C4-2B (cell line): ENCODE data around the gene ADGRD2.

Source experiments
- ZFX ChIP-seq: fragments of 450-650 bp; IDR thresholded peaks from 2 replicates; pipeline ENCODE4 v1.6.1; 2017
- TF ChIP-seq, protein P1 (sequence below): fragments of 450-650 bp; conservative IDR thresholded peaks from 2 replicates; pipeline ENCODE4 v1.5.1; 2017; ENCODE audit warnings: mild to moderate bottlenecking

DNA sequence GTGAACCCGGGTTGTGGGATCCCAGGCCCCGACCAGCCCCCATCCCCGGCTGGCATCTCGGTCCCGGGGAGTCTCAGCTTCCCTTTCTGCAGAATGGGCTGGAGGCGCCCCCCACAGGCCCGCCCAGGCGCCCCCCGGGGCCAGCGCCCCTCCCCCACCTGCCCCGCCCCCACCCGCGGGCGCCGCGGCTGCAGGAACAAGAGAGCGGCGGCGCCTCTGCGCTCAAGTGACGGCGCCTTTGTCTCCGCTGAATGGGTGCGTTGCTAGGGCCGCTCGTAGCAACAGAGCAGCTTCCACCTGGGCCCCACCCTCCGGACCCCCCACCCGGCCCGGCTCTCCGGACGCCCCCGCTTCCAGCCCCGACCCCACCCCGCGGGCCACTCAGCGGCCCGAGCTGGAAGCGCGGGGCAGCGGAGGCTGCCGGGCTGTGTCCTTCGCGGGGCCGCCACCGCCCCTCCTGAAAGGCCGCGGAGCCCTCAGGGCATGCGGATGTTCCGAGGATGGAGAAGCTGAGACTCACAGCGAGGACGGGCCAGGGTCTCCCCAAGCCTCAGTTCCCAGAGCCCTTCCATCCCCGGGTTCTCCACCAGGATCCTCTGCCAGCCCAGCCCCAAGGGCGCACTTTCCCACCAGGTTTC is 27.5 kb downstream of the ADGRD2 start:
- TF ChIP-seq, protein P1, sequence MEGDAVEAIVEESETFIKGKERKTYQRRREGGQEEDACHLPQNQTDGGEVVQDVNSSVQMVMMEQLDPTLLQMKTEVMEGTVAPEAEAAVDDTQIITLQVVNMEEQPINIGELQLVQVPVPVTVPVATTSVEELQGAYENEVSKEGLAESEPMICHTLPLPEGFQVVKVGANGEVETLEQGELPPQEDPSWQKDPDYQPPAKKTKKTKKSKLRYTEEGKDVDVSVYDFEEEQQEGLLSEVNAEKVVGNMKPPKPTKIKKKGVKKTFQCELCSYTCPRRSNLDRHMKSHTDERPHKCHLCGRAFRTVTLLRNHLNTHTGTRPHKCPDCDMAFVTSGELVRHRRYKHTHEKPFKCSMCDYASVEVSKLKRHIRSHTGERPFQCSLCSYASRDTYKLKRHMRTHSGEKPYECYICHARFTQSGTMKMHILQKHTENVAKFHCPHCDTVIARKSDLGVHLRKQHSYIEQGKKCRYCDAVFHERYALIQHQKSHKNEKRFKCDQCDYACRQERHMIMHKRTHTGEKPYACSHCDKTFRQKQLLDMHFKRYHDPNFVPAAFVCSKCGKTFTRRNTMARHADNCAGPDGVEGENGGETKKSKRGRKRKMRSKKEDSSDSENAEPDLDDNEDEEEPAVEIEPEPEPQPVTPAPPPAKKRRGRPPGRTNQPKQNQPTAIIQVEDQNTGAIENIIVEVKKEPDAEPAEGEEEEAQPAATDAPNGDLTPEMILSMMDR: no peak
- no peak for TF ChIP-seq ZFX
